Common myeloid progenitor, CD34-positive (primary cell): ENCODE measurements around the gene ATP8B3.

Experiments
- CTCF ChIA-PET: fragments of 350-600 bp; sonication (Branson Sonifier 250); formaldehyde crosslinking; loops from one replicate; lab custom pipeline; 2021; ENCODE audit warnings: antibody characterized with exemption; lab: Charles Lee
- POLR2A ChIA-PET: fragments of 350-600 bp; sonication (Branson Sonifier 250); formaldehyde crosslinking; loops from one replicate; lab custom pipeline; 2021; ENCODE audit warnings: antibody characterized with exemption; lab: Charles Lee
- DNase-seq, 3 donors: peaks; one replicate each; pipeline versions ENCODE4 v3.0.0 to v3.0.0-alpha.2; 2013
- H3K27ac ChIP-seq, 2 experiments: 1 replicate in 1 of 2; 2 replicates in 1 of 2; pipeline ENCODE4 v1.7.0; 2013; ENCODE audit warnings: inconsistent platforms in 2 of 2, low read length in 2 of 2, mild to moderate bottlenecking in 2 of 2, low read depth in 1 of 2, moderate library complexity in 1 of 2; ENCODE audit not compliant: severe bottlenecking in 2 of 2, insufficient read depth in 1 of 2, poor library complexity in 1 of 2
- H3K27me3 ChIP-seq, 5 experiments: replicated peaks in 2 of 5; 1 replicate in 3 of 5; 2 replicates in 2 of 5; pipeline versions ENCODE4 v1.6.1 to v1.7.0; 2013; ENCODE audit warnings: low read length in 4 of 5, mild to moderate bottlenecking in 2 of 5, moderate library complexity in 2 of 5, inconsistent platforms in 1 of 5; ENCODE audit not compliant: insufficient read depth in 5 of 5, control insufficient read depth in 4 of 5
- H3K36me3 ChIP-seq, 4 experiments: 1 replicate in 2 of 4; 2 replicates in 2 of 4; pipeline versions ENCODE4 v1.6.1 to v1.7.0; 2013; ENCODE audit warnings: low read length in 3 of 4, control low read depth in 1 of 4, mild to moderate bottlenecking in 1 of 4; ENCODE audit not compliant: control insufficient read depth in 4 of 4, insufficient read depth in 4 of 4
- H3K4me1 ChIP-seq, 4 experiments: 1 replicate in 3 of 4; 2 replicates in 1 of 4; pipeline versions ENCODE4 v1.6.1 to v1.7.1; 2013; ENCODE audit warnings: low read length in 3 of 4, mild to moderate bottlenecking in 3 of 4, control low read depth in 1 of 4, inconsistent platforms in 1 of 4, moderate library complexity in 1 of 4; ENCODE audit not compliant: control insufficient read depth in 4 of 4, insufficient read depth in 4 of 4; ENCODE audit errors: control extremely low read depth in 1 of 4
- H3K4me3 ChIP-seq, 7 experiments: 1 replicate in 4 of 7; 2 replicates in 3 of 7; pipeline versions ENCODE4 v1.5.1 to v1.7.0; 2013; ENCODE audit warnings: mild to moderate bottlenecking in 7 of 7, low read length in 6 of 7, moderate library complexity in 6 of 7, inconsistent platforms in 2 of 7, low read depth in 2 of 7, control low read depth in 1 of 7; ENCODE audit not compliant: insufficient read depth in 4 of 7, control insufficient read depth in 1 of 7; ENCODE audit errors: extremely low read depth in 1 of 7
- H3K9me3 ChIP-seq, 5 experiments: 1 replicate in 4 of 5; 2 replicates in 1 of 5; pipeline versions ENCODE4 v1.6.1 to v1.7.1; 2013; ENCODE audit warnings: low read length in 4 of 5, mild to moderate bottlenecking in 2 of 5, inconsistent platforms in 1 of 5, low read depth in 1 of 5, moderate library complexity in 1 of 5; ENCODE audit not compliant: control insufficient read depth in 4 of 5, insufficient read depth in 2 of 5; ENCODE audit errors: control extremely low read depth in 1 of 5
- WGBS: methylation state at CpG from one replicate; pipeline ENCODE4 v1.1.5; 2013; ENCODE audit not compliant: insufficient coverage; 5-methylcytosine and 5-hydroxymethylcytosine counted together

The ATP8B3 gene

DNA sequence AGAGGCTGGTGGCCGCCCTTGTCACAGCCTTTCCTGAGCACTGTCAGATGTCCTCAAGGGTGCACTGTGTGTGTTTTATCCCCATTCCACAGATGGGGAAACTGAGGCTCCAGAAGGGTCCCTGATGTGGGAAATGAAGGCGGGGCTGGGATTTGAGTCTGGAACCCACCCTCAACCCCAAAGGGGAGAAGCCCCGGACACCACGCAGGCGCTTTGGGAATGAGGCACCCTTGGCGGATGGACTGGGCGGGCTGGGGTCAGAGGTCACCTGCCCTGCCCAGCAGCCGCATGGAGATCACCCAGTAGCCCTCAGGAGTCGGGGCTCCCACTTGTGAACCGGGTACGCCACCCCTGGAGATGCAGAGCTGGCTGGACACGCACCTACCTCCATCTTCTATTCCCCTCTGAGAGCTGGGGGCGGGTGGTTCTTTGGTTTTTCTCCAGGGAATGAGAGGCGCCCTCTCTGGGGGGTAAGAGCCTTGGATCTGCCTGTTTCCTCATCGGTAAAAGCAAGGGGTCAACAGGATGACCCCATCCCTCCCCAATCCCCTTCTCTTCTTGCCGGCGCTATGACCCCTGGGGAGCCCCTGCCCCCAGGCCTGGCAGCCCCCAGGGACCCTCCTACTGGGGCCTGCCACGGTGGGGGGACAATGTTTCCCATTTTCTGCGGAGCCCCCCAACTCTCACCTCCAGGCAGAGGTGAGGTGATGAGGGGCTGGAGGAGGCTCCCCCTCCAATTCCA is 67.1 kb downstream of the ATP8B3 start:
- H3K27me3 ChIP-seq: peaks cover 0 to 87% (median 39%) of the 10 kb centered on the region in 5 experiments
- ChIA-PET CTCF (interaction anchor here (0.7 kb wide), 1 partner anchor 15 kb away, joined by 3 read pairs; no protein-coding TSS in a partner anchor), POLR2A (interaction anchor here (0.6 kb wide), 1 partner anchor 27 kb away, joined by 3 read pairs; no protein-coding TSS in a partner anchor)
- WGBS: 13% methylated on average over 13 of the region's 19 CpGs
- H3K27ac ChIP-seq: no peak overlapping the region
- H3K4me1 ChIP-seq: peaks cover 0 to 29% (median 11%) of the 10 kb centered on the region in 4 experiments
- no peak for DNase-seq
- no peak overlapping the region for H3K4me3 ChIP-seq
- H3K9me3 ChIP-seq: peaks cover 0 to 6% (median 4%) of the 10 kb centered on the region in 5 experiments
- H3K36me3 ChIP-seq: no peaks in the 10 kb centered on the region

- WGBS: 72% methylated on average over 9 of the region's 10 CpGs
- DNase-seq: no peak
- POLR2A ChIA-PET: no interaction called here
- Histone ChIP-seq H3K9me3 (peaks cover 0 to 9% (median 6%) of the 10 kb centered on the region in 5 experiments), H3K27me3 (peaks cover 0 to 86% (median 35%) of the 10 kb centered on the region in 5 experiments), H3K4me1 (peaks cover 0 to 23% (median 7%) of the 10 kb centered on the region in 4 experiments), H3K4me3 (no peak overlapping the region), H3K27ac (no peak overlapping the region), H3K36me3 (no peaks in the 10 kb centered on the region)
- CTCF ChIA-PET: interaction anchor here (0.7 to 1.2 kb wide), 2 partner anchors 16 to 43 kb away, joined by 3 read pairs; no protein-coding TSS in a partner anchor
These were observed 67.9 kb downstream of the ATP8B3 start for GRCh38 chr19:1744133-1744665.

DNA sequence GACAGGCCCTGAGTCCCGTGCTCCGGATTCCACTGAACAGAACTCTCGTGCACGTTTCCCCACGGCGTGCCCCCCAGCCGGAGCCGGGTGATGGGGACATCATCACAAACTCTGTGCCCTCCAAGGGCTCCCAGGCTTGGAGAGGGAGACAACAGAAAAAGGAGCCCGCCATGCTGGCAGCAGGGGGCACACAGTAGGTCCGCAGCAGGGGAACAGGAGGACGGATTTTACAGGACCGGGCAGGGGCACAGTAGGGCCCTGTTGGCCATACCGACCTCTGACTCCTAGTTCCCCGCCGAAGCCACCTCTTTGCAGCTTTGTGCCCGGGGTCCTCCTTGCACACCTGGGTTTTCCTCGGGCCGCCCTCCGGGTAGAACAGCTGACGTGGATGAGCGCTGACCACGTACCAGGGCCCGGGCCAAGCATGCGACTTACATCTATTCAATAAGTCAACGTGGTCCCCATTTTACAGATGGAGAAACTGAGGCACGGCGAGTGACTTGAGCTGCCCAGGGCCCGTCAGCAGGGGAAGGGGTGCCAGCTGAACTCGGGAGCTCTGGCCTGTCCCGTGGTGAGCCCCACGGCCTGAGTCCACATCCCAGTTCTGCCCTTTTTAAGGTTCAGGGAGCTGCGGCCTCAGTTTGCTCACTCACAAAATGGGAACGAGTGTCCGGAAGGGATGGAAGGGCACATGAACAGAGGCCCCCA is 68.9 kb downstream of the ATP8B3 start:
- Histone ChIP-seq H3K27ac (no peak overlapping the region), H3K9me3 (peaks cover 0 to 9% (median 6%) of the 10 kb centered on the region in 5 experiments), H3K36me3 (no peaks in the 10 kb centered on the region), H3K4me1 (peaks cover 0 to 12% (median 3%) of the 10 kb centered on the region in 4 experiments), H3K27me3 (peaks cover 0 to 84% (median 31%) of the 10 kb centered on the region in 5 experiments), H3K4me3 (no peak overlapping the region)
- ChIA-PET CTCF (interaction anchor here (1.2 to 1.9 kb wide), 3 partner anchors 18 to 61 kb away, joined by 3 to 5 read pairs (median 4); no protein-coding TSS in a partner anchor), POLR2A (no interaction called here)
- 87% methylated on average over 32 of the region's 34 CpGs for WGBS
- DNase-seq: no peak

GRCh38 chr19:1739960-1740629 is 72.0 kb downstream of the ATP8B3 start:
- Histone ChIP-seq H3K9me3 (peaks cover 0 to 9% (median 6%) of the 10 kb centered on the region in 5 experiments), H3K4me1 (peaks cover 0 to 2% (median 0%) of the 10 kb centered on the region in 4 experiments), H3K27ac (no peak overlapping the region), H3K27me3 (peaks cover 0 to 84% (median 25%) of the 10 kb centered on the region in 5 experiments), H3K4me3 (no peak overlapping the region), H3K36me3 (no peaks in the 10 kb centered on the region)
- no peak for DNase-seq
- ChIA-PET CTCF (interaction anchor here (1.1 to 1.3 kb wide), 2 partner anchors 31 to 43 kb away, joined by 3 to 4 read pairs; no protein-coding TSS in a partner anchor), POLR2A (interaction anchor here (0.6 kb wide), 1 partner anchor 43 kb away, joined by 3 read pairs; no protein-coding TSS in a partner anchor)
- 93% methylated on average over 10 of the region's 11 CpGs for WGBS

GRCh38 chr19:1736927-1737326 is 75.1 kb downstream of the ATP8B3 start:
- WGBS: 29% methylated on average over 20 of the region's 22 CpGs
- Histone ChIP-seq H3K27ac (no peak overlapping the region), H3K36me3 (no peaks in the 10 kb centered on the region), H3K27me3 (peaks cover 0 to 87% (median 16%) of the 10 kb centered on the region in 5 experiments), H3K9me3 (peaks cover 0 to 9% (median 6%) of the 10 kb centered on the region in 5 experiments), H3K4me3 (no peak overlapping the region), H3K4me1 (no peaks in the 10 kb centered on the region)
- POLR2A ChIA-PET: no interaction called here
- CTCF ChIA-PET: no interaction called here
- DNase-seq: no peak

DNA sequence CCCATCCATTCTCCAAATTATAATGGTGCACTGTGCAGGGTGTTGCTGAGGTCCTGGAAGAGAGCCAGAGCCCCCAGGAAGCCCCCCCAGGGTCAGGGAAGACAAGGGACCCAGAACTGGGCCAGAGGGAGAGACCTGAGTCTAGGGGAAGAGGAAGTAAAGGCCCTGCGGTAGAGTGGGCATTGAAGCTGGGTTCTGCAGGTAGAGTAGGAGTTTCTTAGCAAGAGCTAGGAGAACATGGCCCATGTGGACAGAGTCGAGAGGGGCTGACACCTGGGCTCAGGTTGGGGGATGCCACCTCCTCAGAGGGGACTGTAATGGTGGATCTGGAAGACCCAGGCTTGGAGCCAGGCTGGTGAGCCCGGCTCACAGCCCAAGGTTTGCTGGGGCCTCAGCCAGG is 75.8 kb downstream of the ATP8B3 start:
- Histone ChIP-seq H3K27ac (no peak overlapping the region), H3K9me3 (peaks cover 0 to 9% (median 6%) of the 10 kb centered on the region in 5 experiments), H3K36me3 (no peaks in the 10 kb centered on the region), H3K4me3 (no peak overlapping the region), H3K27me3 (peaks cover 0 to 88% (median 14%) of the 10 kb centered on the region in 5 experiments), H3K4me1 (no peaks in the 10 kb centered on the region)
- WGBS: 100% methylated on average over 1 of the region's 3 CpGs
- no peak for DNase-seq
- ChIA-PET POLR2A (no interaction called here), CTCF (interaction anchor here (0.6 kb wide), 1 partner anchor 14 kb away, joined by 3 read pairs; no protein-coding TSS in a partner anchor)
